Fibroblast of lung (primary cell): ENCODE results near the gene CFAP119. TPM values are rescaled to one million over a fixed set of nuclear protein-coding genes. Genes with fewer than 3 reads are reported as not detected.

ENCODE experiments used
- DNase-seq, 2 donors: peaks; one replicate each; pipeline versions ENCODE4 v3.0.0 to v3.0.0-alpha.2; 2010; ENCODE audit warnings: low read depth in 2 of 2
- H2AFZ ChIP-seq: 2 replicates; pipeline ENCODE4 v1.5.1; 2012; ENCODE audit warnings: low read length, control low read depth, inconsistent platforms
- H3K27ac ChIP-seq: 2 replicates; pipeline ENCODE4 v1.5.1; 2011; ENCODE audit warnings: low read length, control low read depth; ENCODE audit not compliant: insufficient read depth
- H3K27me3 ChIP-seq: 2 replicates; pipeline ENCODE4 v1.5.1; 2011; ENCODE audit warnings: mild to moderate bottlenecking, low read length; ENCODE audit not compliant: control insufficient read depth, insufficient read depth
- H3K36me3 ChIP-seq: 2 replicates; pipeline ENCODE4 v1.5.1; 2011; ENCODE audit warnings: low read length; ENCODE audit not compliant: control insufficient read depth, insufficient read depth
- H3K4me1 ChIP-seq: 2 replicates; pipeline ENCODE4 v1.5.1; 2011; ENCODE audit warnings: low read length; ENCODE audit not compliant: control insufficient read depth, insufficient read depth; ENCODE audit errors: extremely low read depth
- H3K4me2 ChIP-seq: 2 replicates; pipeline ENCODE4 v1.5.1; 2011; ENCODE audit warnings: low read length, control low read depth; ENCODE audit not compliant: insufficient read depth; ENCODE audit errors: extremely low read depth
- H3K4me3 ChIP-seq, 4 experiments: fragments of 200-600 bp in 1 of 4; sonication (generic) in 1 of 4; replicated peaks in 1 of 4; 2 replicates each; pipeline ENCODE4 v1.5.1; 2011 to 2016; ENCODE audit warnings: low read length in 4 of 4, low read depth in 3 of 4, mild to moderate bottlenecking in 3 of 4, control low read depth in 2 of 4, inconsistent platforms in 1 of 4, mixed read lengths in 1 of 4; ENCODE audit not compliant: insufficient read depth in 1 of 4; ENCODE audit errors: control extremely low read depth in 1 of 4
- H3K79me2 ChIP-seq: 2 replicates; pipeline ENCODE4 v1.5.1; 2012; ENCODE audit warnings: mild to moderate bottlenecking, low read length, inconsistent platforms; ENCODE audit not compliant: control insufficient read depth, insufficient read depth
- H3K9ac ChIP-seq: 2 replicates; pipeline ENCODE4 v1.5.1; 2011; ENCODE audit warnings: mild to moderate bottlenecking, low read length, control low read depth; ENCODE audit not compliant: insufficient read depth
- H3K9me3 ChIP-seq: 2 replicates; pipeline ENCODE4 v1.5.1; 2012; ENCODE audit warnings: low read depth, low read length; ENCODE audit not compliant: control insufficient read depth, insufficient read depth
- H4K20me1 ChIP-seq: 2 replicates; pipeline ENCODE4 v1.5.1; 2011; ENCODE audit warnings: low read length; ENCODE audit not compliant: control insufficient read depth, insufficient read depth; ENCODE audit errors: extremely low read depth
- CTCF ChIP-seq, 2 donors: IDR thresholded peaks in 1 of 2; conservative IDR thresholded peaks in 1 of 2; 1 replicate in 1 of 2; 2 replicates in 1 of 2; pipeline ENCODE4 v1.5.1; 2011 to 2012; ENCODE audit warnings: low read length in 2 of 2, control low read depth in 1 of 2, inconsistent platforms in 1 of 2, low read depth in 1 of 2, mild to moderate bottlenecking in 1 of 2
- EZH2 ChIP-seq: IDR thresholded peaks from 2 replicates; pipeline ENCODE4 v1.5.1; 2012; ENCODE audit warnings: low read length, control low read depth, mild to moderate bottlenecking; ENCODE audit errors: missing control alignments
- polyA plus RNA-seq, 2 donors: library from polyadenylated mRNA; depleted of rRNA in 1 of 2; stranded (reverse) in 1 of 2; unstranded in 1 of 2; fragments of >200 nt; gene quantifications; 2 replicates each; pipeline ENCODE4 v1.2.1, GENCODE V29; 2011 to 2012; ENCODE audit warnings: missing spikeins in 1 of 2
- total RNA-seq: library from RNA; depleted of rRNA; stranded (reverse); fragments of >200 nt; gene quantifications from 2 replicates; pipeline ENCODE4 v1.2.1, GENCODE V29; 2014

CFAP119 gene
- total and polyA plus RNA-seq, 2 donors (not counting 1 experiment from before 2014, with no cell fraction given): 1.3 to 1.5 TPM

- Histone ChIP-seq H3K27ac (no peak overlapping the region), H4K20me1 (no peaks in the 10 kb centered on the region), H3K9ac (no peak overlapping the region), H2AFZ (no peak overlapping the region), H3K9me3 (no peaks in the 10 kb centered on the region), H3K36me3 (no peaks in the 10 kb centered on the region), H3K4me1 (peaks cover 3% of the 10 kb centered on the region), H3K4me2 (no peak overlapping the region), H3K27me3 (no peaks in the 10 kb centered on the region), H3K79me2 (no peaks in the 10 kb centered on the region), H3K4me3 (no peak overlapping the region)
- no peak for TF ChIP-seq EZH2
- no peak for TF ChIP-seq CTCF (conservative IDR thresholded peaks at IDR 0.05 in 1 of 2, IDR thresholded peaks at IDR 0.05 in 1 of 2; ENCODE audit: low read depth in 1 of 2, low read length in 2 of 2)
- no peak for DNase-seq
Measured at GRCh38 chr16:30802936-30803335, 41.1 kb upstream of the CFAP119 start.

- H3K4me1 ChIP-seq: no peaks in the 10 kb centered on the region
- H3K27me3 ChIP-seq: no peaks in the 10 kb centered on the region
- no peak overlapping the region for H3K4me3 ChIP-seq
- H3K9me3 ChIP-seq: no peaks in the 10 kb centered on the region
- H4K20me1 ChIP-seq: no peaks in the 10 kb centered on the region
- H3K27ac ChIP-seq: no peak overlapping the region
- H3K79me2 ChIP-seq: no peaks in the 10 kb centered on the region
- no peak overlapping the region for H3K4me2 ChIP-seq
- H3K36me3 ChIP-seq: no peaks in the 10 kb centered on the region
- H3K9ac ChIP-seq: no peak overlapping the region
- TF ChIP-seq CTCF (conservative IDR thresholded peaks at IDR 0.05 in 1 of 2, IDR thresholded peaks at IDR 0.05 in 1 of 2; ENCODE audit: low read depth in 1 of 2, low read length in 2 of 2): no peak
- no peak for TF ChIP-seq EZH2
- no peak for DNase-seq
- H2AFZ ChIP-seq: no peak overlapping the region
Measured at GRCh38 chr16:30797670-30798309, 35.9 kb upstream of the CFAP119 start.

- H3K9me3 ChIP-seq: no peaks in the 10 kb centered on the region
- no peak overlapping the region for H3K4me2 ChIP-seq
- H3K4me1 ChIP-seq: no peaks in the 10 kb centered on the region
- H3K9ac ChIP-seq: no peak overlapping the region
- TF ChIP-seq CTCF (conservative IDR thresholded peaks at IDR 0.05 in 1 of 2, IDR thresholded peaks at IDR 0.05 in 1 of 2; ENCODE audit: low read depth in 1 of 2, low read length in 2 of 2) (no peak), EZH2 (no peak)
- no peak overlapping the region for H3K4me3 ChIP-seq
- DNase-seq: no peak
- no peaks in the 10 kb centered on the region for H3K79me2 ChIP-seq
- no peak overlapping the region for H3K27ac ChIP-seq
- H2AFZ ChIP-seq: no peak overlapping the region
- no peaks in the 10 kb centered on the region for H4K20me1 ChIP-seq
- H3K27me3 ChIP-seq: no peaks in the 10 kb centered on the region
- H3K36me3 ChIP-seq: no peaks in the 10 kb centered on the region
Measured at GRCh38 chr16:30794634-30795033, 32.8 kb upstream of the CFAP119 start.
